ENCODE measurements around the gene HECTD4.

DNA sequence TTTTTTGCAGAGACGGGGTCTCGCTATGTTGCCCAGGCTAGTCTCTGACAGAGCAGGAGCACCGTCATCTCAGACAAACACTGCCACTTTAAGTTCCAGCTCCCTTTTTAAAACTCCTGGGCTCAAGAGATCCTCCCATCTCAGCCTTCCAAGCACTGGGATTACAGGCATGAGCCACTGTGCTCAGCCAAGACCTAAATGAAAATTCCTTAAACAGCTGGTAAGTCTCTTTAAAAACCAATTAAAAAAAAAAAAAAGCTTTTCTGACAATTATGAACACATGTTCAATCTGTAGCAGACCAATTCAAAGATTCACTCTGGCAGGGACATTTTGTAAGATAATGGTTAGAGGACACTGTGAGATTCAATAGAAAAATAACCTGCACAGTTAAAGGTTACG, 77.8 kb downstream of the HECTD4 start:
- TF ChIP-seq, protein P1, sequence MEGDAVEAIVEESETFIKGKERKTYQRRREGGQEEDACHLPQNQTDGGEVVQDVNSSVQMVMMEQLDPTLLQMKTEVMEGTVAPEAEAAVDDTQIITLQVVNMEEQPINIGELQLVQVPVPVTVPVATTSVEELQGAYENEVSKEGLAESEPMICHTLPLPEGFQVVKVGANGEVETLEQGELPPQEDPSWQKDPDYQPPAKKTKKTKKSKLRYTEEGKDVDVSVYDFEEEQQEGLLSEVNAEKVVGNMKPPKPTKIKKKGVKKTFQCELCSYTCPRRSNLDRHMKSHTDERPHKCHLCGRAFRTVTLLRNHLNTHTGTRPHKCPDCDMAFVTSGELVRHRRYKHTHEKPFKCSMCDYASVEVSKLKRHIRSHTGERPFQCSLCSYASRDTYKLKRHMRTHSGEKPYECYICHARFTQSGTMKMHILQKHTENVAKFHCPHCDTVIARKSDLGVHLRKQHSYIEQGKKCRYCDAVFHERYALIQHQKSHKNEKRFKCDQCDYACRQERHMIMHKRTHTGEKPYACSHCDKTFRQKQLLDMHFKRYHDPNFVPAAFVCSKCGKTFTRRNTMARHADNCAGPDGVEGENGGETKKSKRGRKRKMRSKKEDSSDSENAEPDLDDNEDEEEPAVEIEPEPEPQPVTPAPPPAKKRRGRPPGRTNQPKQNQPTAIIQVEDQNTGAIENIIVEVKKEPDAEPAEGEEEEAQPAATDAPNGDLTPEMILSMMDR (conservative IDR thresholded peaks at IDR 0.05; ENCODE audit: low read depth, low read length) = no peak
- no peak for TF ChIP-seq EZH2 (IDR thresholded peaks at IDR 0.05; ENCODE audit: low read length, unreplicated experiment)

All from PC-3 (cell line).